H9 (cell line): ENCODE results near the gene CCDC159. TPM values are rescaled to one million over a fixed set of nuclear protein-coding genes. Genes with fewer than 3 reads are reported as not detected.

Experiments used
- DNase-seq: peaks from one replicate; pipeline ENCODE4 v3.0.0-alpha.2; 2017
- H2AFZ ChIP-seq: one replicate; pipeline ENCODE4 v1.6.1; 2013; ENCODE audit warnings: mild to moderate bottlenecking, low read length, control low read depth, moderate library complexity
- H2AK5ac ChIP-seq: 2 replicates; pipeline ENCODE4 v1.6.1; 2013; ENCODE audit warnings: low read length, control low read depth, mixed read lengths; ENCODE audit not compliant: insufficient read length
- H2BK120ac ChIP-seq: one replicate; pipeline ENCODE4 v1.6.1; 2013; ENCODE audit warnings: low read depth, mild to moderate bottlenecking, low read length, control low read depth, inconsistent platforms; ENCODE audit not compliant: poor library complexity, severe bottlenecking
- H2BK12ac ChIP-seq: 2 replicates; pipeline ENCODE4 v1.6.1; 2013; ENCODE audit warnings: low read length, control low read depth, mixed read lengths, low read depth; ENCODE audit not compliant: insufficient read length
- H2BK15ac ChIP-seq: 2 replicates; pipeline ENCODE4 v1.6.1; 2013; ENCODE audit warnings: low read depth, low read length, control low read depth
- H2BK20ac ChIP-seq: one replicate; pipeline ENCODE4 v1.6.1; 2013; ENCODE audit warnings: low read depth, mild to moderate bottlenecking, low read length, control low read depth, inconsistent platforms; ENCODE audit not compliant: poor library complexity, severe bottlenecking
- H2BK5ac ChIP-seq: 2 replicates; pipeline ENCODE4 v1.6.1; 2013; ENCODE audit warnings: low read length, control low read depth, mixed read lengths; ENCODE audit not compliant: insufficient read length
- H3K14ac ChIP-seq: 2 replicates; pipeline ENCODE4 v1.6.1; 2013; ENCODE audit warnings: low read length, control low read depth; ENCODE audit not compliant: insufficient read depth
- H3K18ac ChIP-seq: 2 replicates; pipeline ENCODE4 v1.6.1; 2013; ENCODE audit warnings: low read depth, mild to moderate bottlenecking, mixed read lengths, low read length, control low read depth; ENCODE audit not compliant: insufficient read length
- H3K23ac ChIP-seq: 2 replicates; pipeline ENCODE4 v1.6.1; 2013; ENCODE audit warnings: low read length, control low read depth, mixed read lengths, low read depth; ENCODE audit not compliant: insufficient read length
- H3K23me2 ChIP-seq: 2 replicates; pipeline ENCODE4 v1.6.1; 2013; ENCODE audit warnings: low read depth, mild to moderate bottlenecking, mixed read lengths, low read length, control low read depth; ENCODE audit not compliant: insufficient read length, poor library complexity, severe bottlenecking
- H3K27ac ChIP-seq: 2 replicates; pipeline ENCODE4 v1.5.1; 2013; ENCODE audit warnings: low read length, control low read depth, mixed read lengths, low read depth; ENCODE audit not compliant: insufficient read length
- H3K27me3 ChIP-seq: 2 replicates; pipeline ENCODE4 v1.6.1; 2013; ENCODE audit warnings: low read length, control low read depth, inconsistent platforms; ENCODE audit not compliant: insufficient read depth
- H3K4ac ChIP-seq: 2 replicates; pipeline ENCODE4 v1.6.1; 2013; ENCODE audit warnings: low read depth, mild to moderate bottlenecking, control low read depth, inconsistent platforms, low read length, moderate library complexity
- H3K4me1 ChIP-seq: 2 replicates; pipeline ENCODE4 v1.6.1; 2013; ENCODE audit warnings: low read length, control low read depth, inconsistent platforms; ENCODE audit not compliant: insufficient read depth
- H3K4me2 ChIP-seq: 2 replicates; pipeline ENCODE4 v1.6.1; 2013; ENCODE audit warnings: low read length, control low read depth, mixed read lengths; ENCODE audit not compliant: insufficient read length, insufficient read depth
- H3K56ac ChIP-seq: 2 replicates; pipeline ENCODE4 v1.6.1; 2013; ENCODE audit warnings: low read depth, mild to moderate bottlenecking, mixed read lengths, low read length, control low read depth; ENCODE audit not compliant: insufficient read length
- H3K79me1 ChIP-seq: 2 replicates; pipeline ENCODE4 v1.6.1; 2013; ENCODE audit warnings: low read depth, mild to moderate bottlenecking, moderate library complexity, low read length, control low read depth, inconsistent platforms; ENCODE audit not compliant: insufficient read depth, poor library complexity, severe bottlenecking
- H3K79me2 ChIP-seq: 2 replicates; pipeline ENCODE4 v1.6.1; 2013; ENCODE audit warnings: low read length, control low read depth, inconsistent platforms; ENCODE audit not compliant: insufficient read depth
- H3K9ac ChIP-seq: 2 replicates; pipeline ENCODE4 v1.6.1; 2013; ENCODE audit warnings: low read length, control low read depth, mixed read lengths; ENCODE audit not compliant: insufficient read length; ENCODE audit errors: extremely low read depth
- H3K9me3 ChIP-seq: one replicate; pipeline ENCODE4 v1.6.1; 2013; ENCODE audit warnings: low read depth, low read length, inconsistent platforms; ENCODE audit not compliant: control insufficient read depth
- H3T11ph ChIP-seq: one replicate; pipeline ENCODE4 v1.6.1; 2013; ENCODE audit warnings: mild to moderate bottlenecking, low read length, control low read depth, inconsistent platforms
- H4K20me1 ChIP-seq: one replicate; pipeline ENCODE4 v1.6.1; 2013; ENCODE audit not compliant: control insufficient read depth, insufficient read length, insufficient read depth
- H4K5ac ChIP-seq: 2 replicates; pipeline ENCODE4 v1.6.1; 2013; ENCODE audit warnings: low read depth, mild to moderate bottlenecking, mixed read lengths, low read length, control low read depth; ENCODE audit not compliant: insufficient read length
- H4K8ac ChIP-seq: replicated peaks from 2 replicates; pipeline ENCODE4 v1.6.1; 2013; ENCODE audit warnings: low read length, control low read depth, mixed read lengths, low read depth; ENCODE audit not compliant: insufficient read length
- H4K91ac ChIP-seq: 2 replicates; pipeline ENCODE4 v1.6.1; 2013; ENCODE audit warnings: low read depth, mild to moderate bottlenecking, moderate library complexity, mixed read lengths, low read length, control low read depth; ENCODE audit not compliant: insufficient read length
- H3K27ac Mint-ChIP-seq, 3 experiments: 2 replicates in 2 of 3; 3 replicates in 1 of 3; pipeline ENCODE4 v1.8.0; 2020 to 2021; ENCODE audit warnings: mixed read lengths in 3 of 3, mild to moderate bottlenecking in 1 of 3, moderate library complexity in 1 of 3
- H3K27me3 Mint-ChIP-seq: 2 replicates; pipeline ENCODE4 v1.8.0; 2021; ENCODE audit warnings: low read depth, mild to moderate bottlenecking, moderate library complexity, mixed read lengths
- H3K36me3 Mint-ChIP-seq, 3 experiments: 2 replicates in 2 of 3; 3 replicates in 1 of 3; pipeline ENCODE4 v1.8.0; 2020 to 2021; ENCODE audit warnings: low read depth in 3 of 3, mixed read lengths in 3 of 3; ENCODE audit not compliant: insufficient read depth in 1 of 3
- H3K4me1 Mint-ChIP-seq, 2 experiments: 2 replicates each; pipeline ENCODE4 v1.8.0; 2020; ENCODE audit warnings: mixed read lengths in 2 of 2
- H3K4me3 Mint-ChIP-seq, 2 experiments: 2 replicates in 1 of 2; 3 replicates in 1 of 2; pipeline ENCODE4 v1.8.0; 2020 to 2021; ENCODE audit warnings: mild to moderate bottlenecking in 2 of 2, mixed read lengths in 2 of 2, moderate library complexity in 1 of 2
- H3K9me3 Mint-ChIP-seq, 2 experiments: 2 replicates in 1 of 2; 3 replicates in 1 of 2; pipeline ENCODE4 v1.8.0; 2020; ENCODE audit warnings: mild to moderate bottlenecking in 2 of 2, mixed read lengths in 2 of 2, moderate library complexity in 1 of 2
- CTCF ChIP-seq: fragments of 200-600 bp; sonication (generic); conservative IDR thresholded peaks from 3 replicates; pipeline ENCODE4 v1.8.0; 2021; ENCODE audit warnings: antibody characterized with exemption, mild to moderate bottlenecking
- WGBS: extraction: QIAGEN DNeasy Blood & Tissue Kit; methylation state at CpG from one replicate; pipeline ENCODE4 v1.1.7; 2013; ENCODE audit warnings: missing lambda C conversion rate, low lambda C conversion rate, mixed read lengths; ENCODE audit not compliant: insufficient read length; ENCODE audit errors: extremely low coverage; 5-methylcytosine and 5-hydroxymethylcytosine counted together
- total RNA-seq: library from RNA; stranded (reverse); gene quantifications from 2 replicates; pipeline ENCODE4 v1.2.1, GENCODE V29; 2021

CCDC159 gene
- total RNA-seq, 1 experiment from 2014 or later, result 5.7 TPM

- H4K20me1 ChIP-seq, result peaks cover 4% of the 10 kb centered on the region
- H4K91ac ChIP-seq, result no peak overlapping the region
- H2BK5ac ChIP-seq, result no peak overlapping the region
- no peak overlapping the region for H3K23ac ChIP-seq
- no peak overlapping the region for H2BK15ac ChIP-seq
- peaks cover 8% of the 10 kb centered on the region for H3K23me2 ChIP-seq
- Mint-ChIP-seq H3K27me3 (peaks cover 2% of the 10 kb centered on the region; the same call in 1 of the 2 replicates), H3K27ac (0 out of 7 replicates have a peak overlapping the region, but pooled peaks of 1 of the 3 experiments have one; percentile 44), H3K36me3 (peaks cover 4 to 19% (median 18%) of the 10 kb centered on the region in 3 experiments; a peak in 6 of 7 replicates), H3K9me3 (no peaks in the 10 kb centered on the region), H3K4me1 (peaks cover 15 to 35% of the 10 kb centered on the region in 2 experiments), H3K4me3 (no peak overlapping the region)
- H3K79me2 ChIP-seq, result no peaks in the 10 kb centered on the region
- no CpG with 5 or more reads among the region's 3 CpGs for WGBS
- H2BK120ac ChIP-seq, result no peak overlapping the region
- no peak overlapping the region for H2AFZ ChIP-seq
- no peak overlapping the region for H4K8ac ChIP-seq
- H3K9ac ChIP-seq, result no peak overlapping the region
- no peaks in the 10 kb centered on the region for H3K27me3 ChIP-seq
- H2AK5ac ChIP-seq, result no peak overlapping the region
- no peak overlapping the region for H3K27ac ChIP-seq
- H4K5ac ChIP-seq, result no peak overlapping the region
- no peak overlapping the region for H3K18ac ChIP-seq
- H3T11ph ChIP-seq, result no peak overlapping the region
- H3K4me1 ChIP-seq, result no peaks in the 10 kb centered on the region
- no peak overlapping the region for H3K4me2 ChIP-seq
- no peak overlapping the region for H3K14ac ChIP-seq
- DNase-seq, result no peak
- H2BK12ac ChIP-seq, result no peak overlapping the region
- H3K79me1 ChIP-seq, result no peaks in the 10 kb centered on the region
- no peak overlapping the region for H2BK20ac ChIP-seq
- H3K4ac ChIP-seq, result no peak overlapping the region
- no peak overlapping the region for H3K56ac ChIP-seq
- TF ChIP-seq CTCF, result no peak
- H3K9me3 ChIP-seq, result no peaks in the 10 kb centered on the region
Observed at GRCh38 chr19:11377756-11378155, 31.4 kb downstream of the CCDC159 start.
